Esophagus squamous epithelium (tissue), 4 donors: ENCODE data around the gene MARCHF2.

Experiments
- CTCF ChIP-seq, 6 experiments: fragments of 450-650 bp in 4 of 6; fragments of 200-600 bp in 2 of 6; sonication (generic) in 2 of 6; IDR thresholded peaks; one replicate each; pipeline ENCODE4 v1.5.1; 2016 to 2019; ENCODE audit warnings: antibody characterized with exemption in 6 of 6, mild to moderate bottlenecking in 4 of 6, moderate library complexity in 4 of 6
- POLR2A ChIP-seq, 4 donors: fragments of 450-650 bp; IDR thresholded peaks; one replicate each; pipeline ENCODE4 v1.6.1; 2017; ENCODE audit warnings: antibody characterized with exemption in 4 of 4, mild to moderate bottlenecking in 4 of 4, moderate library complexity in 3 of 4

GRCh38 chr19:8373867-8374813, 39.0 kb upstream of the MARCHF2 start:
- TF ChIP-seq CTCF (IDR thresholded peaks at IDR 0.05): peak in 1 of 6 experiments; percentile 24
- TF ChIP-seq POLR2A (IDR thresholded peaks at IDR 0.05): no peak
